ENCODE data around the gene KRT2.

DNA sequence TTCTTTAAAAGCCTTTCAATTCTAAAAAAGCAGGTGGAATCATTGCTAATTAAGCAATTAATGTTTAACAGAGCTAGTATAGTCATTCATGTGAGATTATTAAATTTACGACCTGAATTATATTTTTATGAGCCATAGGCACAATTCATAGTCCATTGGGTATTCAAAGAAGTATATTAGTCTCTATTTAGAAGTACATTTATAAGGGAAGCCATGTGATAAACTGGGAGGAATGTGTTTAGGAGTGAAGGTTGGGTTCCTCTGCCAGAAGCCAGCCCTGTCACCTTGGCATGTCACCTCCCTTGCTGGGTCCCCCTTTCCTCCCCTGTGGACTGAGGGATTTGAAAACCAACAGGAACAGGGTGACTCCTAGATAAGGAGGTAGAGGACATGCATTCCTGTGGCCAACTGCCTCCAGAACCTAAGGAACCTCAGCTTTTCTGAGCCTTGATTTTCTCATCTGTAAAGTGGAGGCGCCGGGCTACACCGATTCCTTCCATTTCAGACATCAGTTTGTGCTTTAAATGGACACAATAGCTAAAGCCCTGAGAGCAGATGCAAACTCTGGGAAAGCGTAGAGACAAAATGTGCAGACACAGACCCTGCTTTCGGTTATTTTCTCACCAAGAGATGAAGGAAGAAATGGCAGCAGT, 5.4 kb upstream of the KRT2 start:
- TF ChIP-seq CTCF (IDR thresholded peaks at IDR 0.05; ENCODE audit: extremely low read depth in 1 of 2, insufficient read depth in 1 of 2, low read depth in 1 of 2, low read length in 2 of 2) (no peak), MYC (IDR thresholded peaks at IDR 0.05; ENCODE audit: low read depth, low read length) (no peak), MAX (IDR thresholded peaks at IDR 0.05; ENCODE audit: insufficient read depth, insufficient read length) (no peak), GATA2 (IDR thresholded peaks at IDR 0.05; ENCODE audit: insufficient read depth, insufficient read length, low read depth, low read length) (no peak)

Measured in endothelial cell of umbilical vein (primary cell).